Astrocyte (in vitro differentiated cells and primary cell): Measurements from ENCODE around the gene AGTPBP1.

Experiments used
- EZH2 ChIP-seq: IDR thresholded peaks from 2 replicates; pipeline ENCODE4 v1.6.1; 2012; ENCODE audit warnings: mild to moderate bottlenecking, low read length, inconsistent platforms; ENCODE audit not compliant: insufficient read depth
- TF ChIP-seq, protein P1 (sequence below): IDR thresholded peaks from 2 replicates; pipeline ENCODE4 v1.5.1; 2011; ENCODE audit warnings: low read depth, mild to moderate bottlenecking, inconsistent platforms, low read length, moderate library complexity; ENCODE audit not compliant: insufficient read depth

DNA sequence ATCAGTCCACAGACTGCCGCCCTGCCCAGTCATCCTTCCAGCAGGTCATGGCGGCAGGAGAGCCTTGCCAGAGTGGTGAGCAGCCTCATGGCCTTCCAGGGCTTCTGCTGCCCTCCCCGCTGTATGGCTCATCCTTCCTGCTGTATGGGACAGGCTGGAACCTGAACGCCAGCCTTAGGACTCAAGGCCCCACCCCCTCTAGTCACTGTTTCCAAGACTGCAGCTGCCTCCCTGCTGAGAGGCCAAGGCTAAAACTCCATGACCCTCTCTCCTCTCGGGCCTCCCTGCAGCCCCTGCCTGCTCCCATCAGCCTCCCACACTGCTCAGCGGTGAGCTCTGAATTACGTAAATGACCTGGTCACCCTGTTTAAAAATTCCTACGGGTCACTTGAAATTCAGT, 227.5 kb downstream of the AGTPBP1 start:
- TF ChIP-seq, protein P1, sequence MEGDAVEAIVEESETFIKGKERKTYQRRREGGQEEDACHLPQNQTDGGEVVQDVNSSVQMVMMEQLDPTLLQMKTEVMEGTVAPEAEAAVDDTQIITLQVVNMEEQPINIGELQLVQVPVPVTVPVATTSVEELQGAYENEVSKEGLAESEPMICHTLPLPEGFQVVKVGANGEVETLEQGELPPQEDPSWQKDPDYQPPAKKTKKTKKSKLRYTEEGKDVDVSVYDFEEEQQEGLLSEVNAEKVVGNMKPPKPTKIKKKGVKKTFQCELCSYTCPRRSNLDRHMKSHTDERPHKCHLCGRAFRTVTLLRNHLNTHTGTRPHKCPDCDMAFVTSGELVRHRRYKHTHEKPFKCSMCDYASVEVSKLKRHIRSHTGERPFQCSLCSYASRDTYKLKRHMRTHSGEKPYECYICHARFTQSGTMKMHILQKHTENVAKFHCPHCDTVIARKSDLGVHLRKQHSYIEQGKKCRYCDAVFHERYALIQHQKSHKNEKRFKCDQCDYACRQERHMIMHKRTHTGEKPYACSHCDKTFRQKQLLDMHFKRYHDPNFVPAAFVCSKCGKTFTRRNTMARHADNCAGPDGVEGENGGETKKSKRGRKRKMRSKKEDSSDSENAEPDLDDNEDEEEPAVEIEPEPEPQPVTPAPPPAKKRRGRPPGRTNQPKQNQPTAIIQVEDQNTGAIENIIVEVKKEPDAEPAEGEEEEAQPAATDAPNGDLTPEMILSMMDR: no peak
- TF ChIP-seq EZH2: no peak
